H1 (cell line): Measurements from ENCODE around the gene ANKRD6. TPM values are rescaled to one million over a fixed set of nuclear protein-coding genes. Genes with fewer than 3 reads are reported as not detected.

ENCODE experiments used
- CTCF ChIA-PET: fragments of 300-600 bp; sonication (Branson Sonifier 250); formaldehyde crosslinking; loops from one replicate; lab custom pipeline; 2021; ENCODE audit not compliant: partially characterized antibody; lab: Charles Lee
- POLR2A ChIA-PET: fragments of 300-600 bp; sonication (Branson Sonifier 250); formaldehyde crosslinking; loops from one replicate; lab custom pipeline; 2021; ENCODE audit warnings: inconsistent platforms; ENCODE audit not compliant: partially characterized antibody; lab: Charles Lee
- DNase-seq, 2 experiments: peaks; one replicate each; pipeline versions ENCODE4 v3.0.0 to v3.0.0-alpha.2; 2010 to 2022; ENCODE audit warnings: low spot score in 2 of 2, low read depth in 1 of 2, mixed read lengths in 1 of 2
- FAIRE-seq: peaks from 2 replicates; lab custom pipeline; 2011; peaks lifted over from hg19 to GRCh38; lab: Jason Lieb, UNC
- H2AFZ ChIP-seq: 2 replicates; pipeline ENCODE4 v1.8.1; 2012; ENCODE audit warnings: low read length, inconsistent platforms
- H2AK5ac ChIP-seq: 2 replicates; pipeline ENCODE4 v1.6.1; 2013; ENCODE audit warnings: low read depth, low read length
- H2BK120ac ChIP-seq: replicated peaks from 2 replicates; pipeline ENCODE3; 2013; ENCODE audit warnings: low read depth, low read length, inconsistent platforms
- H2BK12ac ChIP-seq: 2 replicates; pipeline ENCODE4 v1.6.1; 2013; ENCODE audit warnings: low read depth, low read length
- H2BK15ac ChIP-seq: 2 replicates; pipeline ENCODE4 v1.6.1; 2013; ENCODE audit warnings: low read length
- H2BK20ac ChIP-seq: 2 replicates; pipeline ENCODE4 v1.6.1; 2013; ENCODE audit warnings: low read length
- H2BK5ac ChIP-seq: 2 replicates; pipeline ENCODE4 v1.6.1; 2013; ENCODE audit warnings: low read depth, low read length
- H3K14ac ChIP-seq: 2 replicates; pipeline ENCODE4 v1.6.1; 2013; ENCODE audit warnings: inconsistent platforms; ENCODE audit not compliant: insufficient read length
- H3K18ac ChIP-seq: 2 replicates; pipeline ENCODE4 v1.6.1; 2013; ENCODE audit warnings: low read length; ENCODE audit errors: extremely low read depth
- H3K23ac ChIP-seq: 2 replicates; pipeline ENCODE4 v1.6.1; 2013; ENCODE audit warnings: inconsistent platforms; ENCODE audit not compliant: insufficient read length
- H3K23me2 ChIP-seq: 2 replicates; pipeline ENCODE4 v1.6.1; 2013; ENCODE audit warnings: low read depth, low read length
- H3K27ac ChIP-seq: 2 replicates; pipeline ENCODE4 v1.6.1; 2011; ENCODE audit warnings: low read depth, low read length, inconsistent platforms
- H3K27me3 ChIP-seq, 4 experiments: replicated peaks in 1 of 4; 1 replicate in 1 of 4; 2 replicates in 3 of 4; pipeline versions ENCODE4 v1.6.1 to v1.8.1; 2011 to 2013; ENCODE audit warnings: low read length in 3 of 4, mild to moderate bottlenecking in 3 of 4, inconsistent platforms in 2 of 4, mixed read lengths in 2 of 4, moderate library complexity in 1 of 4; ENCODE audit not compliant: control insufficient read depth in 3 of 4, insufficient read depth in 3 of 4; ENCODE audit errors: extremely low read depth in 1 of 4
- H3K36me3 ChIP-seq, 4 experiments: 2 replicates each; pipeline versions ENCODE4 v1.6.1 to v1.8.1; 2011 to 2013; ENCODE audit warnings: mild to moderate bottlenecking in 4 of 4, low read length in 3 of 4, moderate library complexity in 2 of 4, control low read depth in 1 of 4, inconsistent platforms in 1 of 4; ENCODE audit not compliant: insufficient read depth in 4 of 4, control insufficient read depth in 2 of 4
- H3K4ac ChIP-seq: replicated peaks from 2 replicates; pipeline ENCODE3; 2013; ENCODE audit warnings: low read length, low read depth, mixed read lengths, inconsistent platforms; ENCODE audit not compliant: insufficient read length
- H3K4me1 ChIP-seq, 4 experiments: replicated peaks in 1 of 4; 1 replicate in 1 of 4; 2 replicates in 3 of 4; pipeline versions ENCODE4 v1.6.1 to v1.8.1; 2011 to 2013; ENCODE audit warnings: low read length in 3 of 4, inconsistent platforms in 2 of 4, mixed read lengths in 1 of 4; ENCODE audit not compliant: insufficient read depth in 4 of 4, control insufficient read depth in 3 of 4
- H3K4me2 ChIP-seq, 2 experiments: 2 replicates each; pipeline versions ENCODE4 v1.6.1 to v1.8.1; 2011 to 2013; ENCODE audit warnings: low read depth in 2 of 2, low read length in 2 of 2, control low read depth in 1 of 2, inconsistent platforms in 1 of 2, mild to moderate bottlenecking in 1 of 2; ENCODE audit not compliant: insufficient read depth in 1 of 2
- H3K4me3 ChIP-seq, 4 experiments: fragments of 200-600, 300-600 bp in 1 of 4; sonication (generic), shearing (Covaris generic), sonication (Bioruptor Twin) in 1 of 4; 2 replicates each; pipeline versions ENCODE4 v1.5.1 to v1.8.1; 2011 to 2016; ENCODE audit warnings: low read length in 4 of 4, low read depth in 3 of 4, control low read depth in 2 of 4, inconsistent platforms in 2 of 4, mild to moderate bottlenecking in 2 of 4, mixed read lengths in 1 of 4, moderate library complexity in 1 of 4; ENCODE audit not compliant: insufficient read depth in 2 of 4; ENCODE audit errors: extremely low read depth in 1 of 4
- H3K56ac ChIP-seq: replicated peaks from 2 replicates; pipeline ENCODE3; 2013; ENCODE audit warnings: low read depth, mild to moderate bottlenecking, mixed read lengths, low read length, inconsistent platforms; ENCODE audit not compliant: insufficient read length
- H3K79me1 ChIP-seq: 2 replicates; pipeline ENCODE4 v1.6.1; 2013; ENCODE audit warnings: low read depth, low read length, control low read depth
- H3K79me2 ChIP-seq, 2 experiments: 2 replicates each; pipeline versions ENCODE4 v1.6.1 to v1.8.1; 2012 to 2013; ENCODE audit warnings: low read length in 2 of 2, mild to moderate bottlenecking in 2 of 2, inconsistent platforms in 1 of 2; ENCODE audit not compliant: insufficient read depth in 2 of 2, control insufficient read depth in 1 of 2
- H3K9ac ChIP-seq, 4 experiments: replicated peaks in 1 of 4; 1 replicate in 1 of 4; 2 replicates in 3 of 4; pipeline versions ENCODE4 v1.6.1 to v1.8.1; 2011 to 2013; ENCODE audit warnings: low read depth in 3 of 4, low read length in 3 of 4, control low read depth in 2 of 4, mild to moderate bottlenecking in 2 of 4, moderate library complexity in 2 of 4, inconsistent platforms in 1 of 4; ENCODE audit errors: extremely low read depth in 1 of 4
- H3K9me3 ChIP-seq, 2 experiments: 2 replicates each; pipeline versions ENCODE4 v1.6.1 to v1.8.1; 2012 to 2013; ENCODE audit warnings: mild to moderate bottlenecking in 2 of 2, moderate library complexity in 2 of 2, control low read depth in 1 of 2, inconsistent platforms in 1 of 2, low read depth in 1 of 2, low read length in 1 of 2, mixed read lengths in 1 of 2; ENCODE audit not compliant: insufficient read depth in 2 of 2
- H4K20me1 ChIP-seq, 2 experiments: replicated peaks in 1 of 2; 2 replicates each; pipeline versions ENCODE3 to v1.8.1; 2011 to 2013; ENCODE audit warnings: inconsistent platforms in 2 of 2, low read length in 2 of 2, mild to moderate bottlenecking in 1 of 2; ENCODE audit not compliant: insufficient read depth in 2 of 2, control insufficient read depth in 1 of 2
- H4K5ac ChIP-seq: 2 replicates; pipeline ENCODE4 v1.6.1; 2013; ENCODE audit warnings: low read length, low read depth, mixed read lengths, inconsistent platforms; ENCODE audit not compliant: insufficient read length
- H4K8ac ChIP-seq: 2 replicates; pipeline ENCODE4 v1.8.0; 2013; ENCODE audit warnings: mild to moderate bottlenecking, moderate library complexity, low read length, inconsistent platforms; ENCODE audit not compliant: insufficient read depth; ENCODE audit errors: extremely low read depth
- H4K91ac ChIP-seq: replicated peaks from 2 replicates; pipeline ENCODE3; 2013; ENCODE audit warnings: low read length, mixed read lengths, inconsistent platforms; ENCODE audit not compliant: insufficient read length
- CHD2 ChIP-seq: IDR thresholded peaks from 2 replicates; pipeline ENCODE4 v1.6.1; 2012; ENCODE audit warnings: low read length, improper control_type of control experiment
- CREB1 ChIP-seq: IDR thresholded peaks from 2 replicates; pipeline ENCODE4 v1.6.1; 2012; ENCODE audit warnings: inconsistent platforms
- RBBP5 ChIP-seq: IDR thresholded peaks from 2 replicates; pipeline ENCODE4 v1.7.1; 2012; ENCODE audit warnings: low read depth, mild to moderate bottlenecking, inconsistent platforms, low read length, moderate library complexity, borderline replicate concordance
- WGBS, 2 experiments: shearing (Covaris generic) in 1 of 2; methylation state at CpG; one replicate each; pipeline versions ENCODE4 v1.1.6 to v1.1.7; 2013 to 2015; ENCODE audit warnings: low lambda C conversion rate in 2 of 2, mixed read lengths in 2 of 2, inconsistent platforms in 1 of 2, low coverage in 1 of 2, missing lambda C conversion rate in 1 of 2; ENCODE audit not compliant: insufficient replicate concordance in 2 of 2, insufficient coverage in 1 of 2, insufficient read length in 1 of 2; ENCODE audit errors: extremely low coverage in 1 of 2, missing lambda C conversion rate in 1 of 2; 5-methylcytosine and 5-hydroxymethylcytosine counted together
- polyA plus RNA-seq, 7 experiments: library from polyadenylated mRNA; depleted of rRNA in 3 of 7; stranded (reverse) in 5 of 7; unstranded in 2 of 7; fragments of >200 nt in 5 of 7; fragments of 200-250 nt in 2 of 7; gene quantifications; 1 replicate in 5 of 7; 2 replicates in 1 of 7; 4 replicates in 1 of 7; pipeline versions ENCODE4 v1.2.1 to v1.2.3, GENCODE V29; 2011 to 2013; ENCODE audit warnings: missing spikeins in 2 of 7, mixed read lengths in 2 of 7
- total RNA-seq: library from RNA; stranded (reverse); fragmentation: NEBNext Ultra II Directional; extraction: Animal tissue kit (Norgen Biotek cat#: 25700); gene quantifications from 2 replicates; pipeline ENCODE4 v1.2.1, GENCODE V29; 2021

The ANKRD6 gene
- total and polyA plus RNA-seq, 2 of the 8 experiments (the other 6 are each of a cell fraction or from before 2014, with no cell fraction given): 5.9 to 12.8 TPM

GRCh38 chr6:89449193-89449592 lies 16.2 kb downstream of the ANKRD6 start:
- peak; percentile 19 for FAIRE-seq
- H3K27me3 ChIP-seq: no peaks in the 10 kb centered on the region
- H4K20me1 ChIP-seq: no peaks in the 10 kb centered on the region
- H3K79me2 ChIP-seq: no peaks in the 10 kb centered on the region
- H3K56ac ChIP-seq: no peak overlapping the region
- TF ChIP-seq CREB1 (no peak), CHD2 (no peak), RBBP5 (no peak)
- H3K79me1 ChIP-seq: no peaks in the 10 kb centered on the region
- H2BK5ac ChIP-seq: no peak overlapping the region
- no peaks in the 10 kb centered on the region for H3K9me3 ChIP-seq
- no peak overlapping the region for H3K4me3 ChIP-seq
- ChIA-PET CTCF (interaction anchor here (3.0 kb wide), 1 partner anchor 87 kb away, joined by 6 read pairs; no protein-coding TSS in a partner anchor), POLR2A (no interaction called here)
- H3K36me3 ChIP-seq: no peaks in the 10 kb centered on the region
- WGBS, 2 experiments: 91% methylated on average over 1 of the region's 1 CpG; no CpG with 5 or more reads in 1 of the 2 experiments
- no peak overlapping the region for H4K8ac ChIP-seq
- H3K27ac ChIP-seq: no peak overlapping the region
- no peak overlapping the region for H3K18ac ChIP-seq
- H3K14ac ChIP-seq: no peak overlapping the region
- no peak overlapping the region for H2BK12ac ChIP-seq
- no peak overlapping the region for H2BK20ac ChIP-seq
- H3K9ac ChIP-seq: no peak overlapping the region
- H4K91ac ChIP-seq: no peak overlapping the region
- no peak overlapping the region for H3K23ac ChIP-seq
- H2AK5ac ChIP-seq: no peak overlapping the region
- no peak overlapping the region for H3K4ac ChIP-seq
- H4K5ac ChIP-seq: no peak overlapping the region
- no peaks in the 10 kb centered on the region for H3K4me1 ChIP-seq
- no peak overlapping the region for H3K4me2 ChIP-seq
- no peak overlapping the region for H2BK15ac ChIP-seq
- no peak for DNase-seq
- no peak overlapping the region for H2BK120ac ChIP-seq
- no peak overlapping the region for H2AFZ ChIP-seq
- no peaks in the 10 kb centered on the region for H3K23me2 ChIP-seq
